ENCODE results near the gene CSTB. TPM values are rescaled to one million over a fixed set of nuclear protein-coding genes. Genes with fewer than 3 reads are reported as not detected.

The CSTB gene
- total RNA-seq, 1 donor from 2014 or later = 68.2 TPM

GRCh38 chr21:43731476-43731875 lies 44.6 kb downstream of the CSTB start:
- peak; percentile 76 for DNase-seq (ENCODE audit: low spot score)

DNA sequence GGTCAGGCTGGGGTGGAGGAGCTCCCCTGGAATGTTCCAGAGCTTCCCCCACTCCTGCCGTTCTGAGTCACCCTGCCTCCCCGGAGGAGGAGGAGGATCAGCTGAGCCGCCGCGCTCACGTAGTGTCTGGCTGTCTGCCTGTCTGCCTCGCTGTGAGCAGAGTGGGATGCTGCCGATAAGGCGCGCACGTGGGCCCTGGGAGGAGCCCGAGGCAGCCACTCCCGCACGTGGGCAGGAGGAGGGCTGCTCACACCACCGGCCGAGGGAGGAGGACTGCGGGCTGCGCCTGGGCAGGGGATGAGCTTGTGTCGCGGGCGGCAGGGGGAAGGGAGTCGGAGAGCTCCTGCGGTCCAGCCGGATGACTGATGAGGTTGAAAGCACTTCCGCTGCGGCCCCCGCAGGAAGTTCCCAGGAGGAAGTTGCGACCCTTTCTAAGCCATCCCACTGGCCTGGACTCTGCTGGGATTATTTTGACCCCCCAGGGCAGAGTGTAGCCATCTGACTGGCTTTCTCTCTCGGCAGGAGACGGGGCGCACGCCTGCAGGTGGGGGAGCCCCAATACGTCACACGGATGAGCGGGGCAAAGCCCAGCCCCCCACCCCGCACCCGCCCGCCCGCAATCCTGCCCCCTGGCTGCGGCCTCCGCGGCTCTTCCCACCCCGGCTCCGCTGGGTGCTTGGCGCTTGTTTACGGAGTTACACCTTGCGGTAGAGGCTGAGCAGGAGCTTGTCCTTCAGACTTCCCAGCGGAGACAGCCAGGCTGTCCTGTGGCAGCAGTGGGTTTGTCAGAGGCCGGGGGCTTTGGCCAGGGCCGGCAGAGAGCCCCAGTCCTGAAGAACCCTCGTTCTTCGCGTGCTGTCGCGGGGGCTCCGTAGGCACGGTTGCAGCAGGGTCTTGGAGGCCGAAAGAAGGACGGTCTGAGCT lies 47.4 kb downstream of the CSTB start:
- peak; percentile 97 for DNase-seq (ENCODE audit: low spot score)

DNA sequence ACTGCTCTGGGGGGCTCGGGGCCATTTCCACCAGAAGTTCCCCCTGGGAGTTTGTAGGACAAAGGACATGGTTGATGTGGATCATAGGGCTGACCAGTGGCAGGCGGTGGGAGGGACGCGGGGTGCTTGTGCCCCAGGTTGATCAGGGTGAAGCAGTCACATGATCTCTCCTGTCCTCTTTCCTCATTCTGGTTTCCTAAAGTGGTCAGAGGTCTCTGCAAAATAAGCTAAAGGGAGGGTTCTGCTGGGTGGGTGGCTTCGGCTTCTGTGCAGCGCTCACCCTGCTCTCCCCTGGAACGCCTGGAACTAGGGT lies 48.0 kb downstream of the CSTB start:
- peak; percentile 66 for DNase-seq (ENCODE audit: low spot score)

DNA sequence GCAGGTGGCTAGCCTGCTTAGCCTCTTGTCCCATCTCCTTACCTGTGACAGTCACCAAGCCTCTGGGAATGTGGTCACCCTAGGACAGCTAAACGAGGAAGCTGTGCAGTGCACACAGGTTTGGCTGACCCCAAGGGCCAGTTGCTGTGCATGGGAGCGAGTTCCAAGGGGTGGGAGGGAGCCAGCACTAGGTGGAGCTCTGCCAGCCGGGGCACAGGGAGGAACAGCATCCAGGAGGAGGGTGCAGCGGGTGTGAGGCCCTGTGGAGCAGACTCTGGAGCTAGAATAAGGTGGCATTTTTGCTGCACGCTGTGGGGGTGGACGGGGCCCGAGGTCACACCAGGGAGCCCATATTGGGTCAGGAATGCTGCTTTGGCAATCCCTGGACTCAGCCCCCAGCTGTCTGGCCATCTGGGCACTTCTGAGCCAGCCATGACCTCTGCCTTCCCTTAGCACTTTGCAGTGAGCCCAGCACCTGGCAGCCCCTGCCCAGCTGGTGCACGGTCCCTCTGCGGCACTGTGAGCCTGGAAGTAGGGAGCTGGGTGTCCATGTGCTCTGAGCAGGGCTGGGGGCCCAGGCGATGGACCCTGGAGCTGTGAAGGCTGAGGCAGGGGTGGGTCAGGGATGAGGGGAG lies 48.5 kb downstream of the CSTB start:
- DNase-seq (ENCODE audit: low spot score) = peak; percentile 79

DNA sequence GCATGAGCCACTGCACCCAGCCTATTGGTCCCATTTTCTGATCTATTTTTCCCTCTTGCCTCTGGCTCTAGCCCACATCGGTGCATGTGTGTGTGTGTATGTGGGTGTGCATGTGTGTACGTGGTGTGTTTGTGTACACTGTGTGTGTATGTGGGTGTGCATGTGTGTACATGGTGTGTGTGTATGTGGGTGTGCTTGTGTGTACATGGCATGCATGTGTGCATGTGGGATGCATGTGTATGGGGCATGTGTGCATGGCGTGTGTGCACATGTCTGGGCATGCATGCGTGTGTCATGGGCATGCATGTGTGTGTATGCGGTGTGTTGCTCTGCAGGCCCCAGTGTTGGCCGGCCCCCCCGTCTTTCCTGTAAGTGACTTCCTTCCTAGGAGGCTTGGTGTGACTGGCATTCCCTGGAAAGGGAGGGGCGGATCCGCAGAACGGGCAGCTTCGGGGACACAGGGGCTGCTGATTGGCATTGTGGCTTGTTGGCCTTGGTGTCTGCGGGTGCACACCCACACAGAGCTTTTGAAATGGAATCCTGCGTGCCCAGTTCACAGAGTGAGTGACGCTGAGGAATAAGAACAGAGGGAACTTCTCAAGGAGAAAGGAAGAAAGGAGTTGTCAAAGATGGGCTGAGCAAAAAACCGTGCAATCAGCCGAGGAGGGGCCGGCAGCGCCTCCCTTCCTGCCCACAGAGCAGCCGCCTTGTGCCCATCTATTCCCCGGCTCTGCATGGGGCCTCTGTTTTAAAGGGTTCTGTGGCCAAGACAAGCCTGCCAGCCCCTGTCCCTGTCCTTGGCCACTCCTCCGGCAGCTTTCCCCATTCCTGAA lies 49.2 kb downstream of the CSTB start:
- no peak for DNase-seq (ENCODE audit: low spot score)

Other genes starting within 250 kb of the CSTB start
- gene HSF2BP, start 116.8 kb downstream of the CSTB start, total RNA-seq = 0.26 TPM
- gene RRP1B, start 116.7 kb downstream of the CSTB start, total RNA-seq = 16.5 TPM
- 188 TPM for gene PDXK, start 57.2 kb downstream of the CSTB start, total RNA-seq
- 19.2 TPM for gene RRP1, start 13.3 kb upstream of the CSTB start, total RNA-seq
- 107 TPM for gene AGPAT3, start 88.9 kb upstream of the CSTB start, total RNA-seq
- 37.0 TPM for gene TRAPPC10, start 236.0 kb upstream of the CSTB start, total RNA-seq